Heart left ventricle (tissue), 13 donors: ENCODE results near the gene TGM4.

Experiments
- CTCF ChIP-seq, 12 donors: fragments of 200-600 bp; sonication (generic) in 4 of 12; IDR thresholded peaks; one replicate each; pipeline versions ENCODE4 v1.5.0 to v1.8.0; 2018 to 2022; ENCODE audit warnings: antibody characterized with exemption in 12 of 12, mild to moderate bottlenecking in 5 of 12
- POLR2A ChIP-seq, 2 donors: fragments of 450-650 bp; IDR thresholded peaks; one replicate each; pipeline ENCODE4 v1.6.1; 2017; ENCODE audit warnings: antibody characterized with exemption in 2 of 2, mild to moderate bottlenecking in 2 of 2, moderate library complexity in 2 of 2
- donor health status: ischemic (EF 13 %, LVEDD 7.1; RV severe dilation, severe dysfunction).
- donor health status: DM: no; HTN: yes; CAD: no.
- donor health status: DM: no; HTN: no; CAD: no.
- donor health status: ischemic (EF 25% LVEDD 6.9; RV normal size, moderate dysfunction).
- donor health status: ischemic (EF 25% LVEDD 5.7; RV mildly dilated, moderate dysfunction).
- donor health status: ischemic (EF 35%, LVEDD 5.7; RV mildly dilated, moderate dysfunction).
- donor health status: nonischemic (EF 11% LVEDD 7.7; RV severe dilation, severe dysfunction).
- donor health status: DM: yes; HTN: yes; CAD: no.
- donor health status: PGD.
- donor health status: ischemic (EF 29% LVEDD 5.4; RV normal size, mild dysfunction).
- donor health status: nonischemic (EF 23%, LVEDD 6.1; RV moderate dilation, normal function).

- TF ChIP-seq CTCF (IDR thresholded peaks at IDR 0.05): no peak
- no peak for TF ChIP-seq POLR2A (IDR thresholded peaks at IDR 0.05)
These were observed 20.1 kb downstream of the TGM4 start for GRCh38 chr3:44894485-44894884.
